Activated CD8-positive, alpha-beta memory T cell treated with anti-CD3 and anti-CD28 coated beads, Interleukin-2, amount 50 U/mL, for 4 hours (primary cell): Measurements from ENCODE around the gene EEF1B2.
"Not testable (repeated sequence)": the region's sequence is repeated elsewhere in the genome, so short reads cannot be mapped to it uniquely, and the experiment has no call there.

Experiments used
- DNase-seq: peaks from one replicate; pipeline ENCODE4 v3.0.0-alpha.2; 2020

The EEF1B2 gene

GRCh38 chr2:206168230-206168629, 8.5 kb downstream of the EEF1B2 start:
- not testable (repeated sequence) for DNase-seq

- DNase-seq, result not testable (repeated sequence)
Measured at GRCh38 chr2:206171624-206172397, 12.1 kb downstream of the EEF1B2 start.

GRCh38 chr2:206173147-206173546, 13.5 kb downstream of the EEF1B2 start:
- DNase-seq, result no peak

- DNase-seq, result no peak
Measured at GRCh38 chr2:206176121-206176520, 16.4 kb downstream of the EEF1B2 start.

GRCh38 chr2:206176901-206177300, 17.2 kb downstream of the EEF1B2 start:
- DNase-seq, result no peak

GRCh38 chr2:206181526-206181925, 21.8 kb downstream of the EEF1B2 start:
- DNase-seq, result not testable (repeated sequence)

- no peak for DNase-seq
Measured at GRCh38 chr2:206189691-206190090, 30.0 kb downstream of the EEF1B2 start.

- DNase-seq, result no peak
Measured at GRCh38 chr2:206190111-206190510, 30.4 kb downstream of the EEF1B2 start.

- no peak for DNase-seq
Measured at GRCh38 chr2:206190689-206191088, 31.0 kb downstream of the EEF1B2 start.

- no peak for DNase-seq
Measured at GRCh38 chr2:206192157-206192556, 32.5 kb downstream of the EEF1B2 start.

GRCh38 chr2:206193671-206194357, 34.1 kb downstream of the EEF1B2 start:
- DNase-seq, result no peak

- no peak for DNase-seq
Measured at GRCh38 chr2:206198677-206199076, 39.0 kb downstream of the EEF1B2 start.

GRCh38 chr2:206201075-206201848, 41.6 kb downstream of the EEF1B2 start:
- DNase-seq, result no peak

- DNase-seq, result no peak
Measured at GRCh38 chr2:206202446-206202845, 42.8 kb downstream of the EEF1B2 start.

- DNase-seq, result no peak
Measured at GRCh38 chr2:206203331-206203730, 43.6 kb downstream of the EEF1B2 start.

GRCh38 chr2:206204710-206205109, 45.0 kb downstream of the EEF1B2 start:
- DNase-seq, result no peak

- DNase-seq, result not testable (repeated sequence)
Measured at GRCh38 chr2:206207316-206207715, 47.6 kb downstream of the EEF1B2 start.

- DNase-seq, result no peak
Measured at GRCh38 chr2:206208900-206209299, 49.2 kb downstream of the EEF1B2 start.

- DNase-seq, result no peak
Measured at GRCh38 chr2:206211657-206212255, 52.1 kb downstream of the EEF1B2 start.
